ENCODE data around the gene NPR3. TPM values are rescaled to one million over a fixed set of nuclear protein-coding genes. Genes with fewer than 3 reads are reported as not detected.

Gene NPR3
- total RNA-seq, 2 donors from 2014 or later = 25.7 to 34.3 TPM

DNA sequence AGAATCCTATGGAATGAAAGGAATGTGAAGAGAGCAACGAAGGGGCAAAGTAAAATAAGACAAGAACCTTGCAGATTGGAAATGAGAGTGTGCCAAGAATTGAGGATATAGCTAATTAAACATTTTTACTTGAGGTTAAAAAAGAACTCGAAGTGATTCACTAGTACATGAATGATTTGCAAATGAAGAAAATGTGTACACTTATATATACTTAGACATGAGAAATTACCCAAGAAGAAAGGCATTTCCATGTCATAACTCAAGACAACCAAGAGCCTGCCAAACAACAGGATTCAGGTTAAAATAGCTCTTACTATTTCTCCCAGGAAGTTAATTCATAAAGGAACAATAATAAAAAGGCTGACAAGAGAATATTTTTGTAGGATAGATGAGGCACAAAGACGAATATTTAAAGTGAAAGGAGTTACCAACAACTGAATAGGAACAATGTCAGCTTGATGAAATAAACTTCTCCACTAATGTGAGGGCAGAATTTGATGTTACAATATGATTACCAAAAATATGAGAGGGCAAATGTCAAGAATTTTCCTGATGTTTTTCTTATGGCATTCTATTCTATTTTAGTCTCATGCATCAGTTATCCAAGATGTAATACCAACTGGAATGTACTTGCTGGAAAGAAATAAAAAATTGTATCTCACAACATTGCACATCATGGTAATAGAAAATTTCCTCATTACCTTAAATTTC is 18.9 kb upstream of the NPR3 start:
- H3K27me3 ChIP-seq (replicated peaks; ENCODE audit: insufficient read depth) = no peaks in the 10 kb centered on the region
- H3K4me3 ChIP-seq = peak overlapping the region; percentile 6
- no peak for DNase-seq (ENCODE audit: low spot score)
- peaks cover 15 to 41% of the 10 kb centered on the region in 2 donors for H3K4me1 ChIP-seq (ENCODE audit: control insufficient read depth in 1 of 2, low read depth in 2 of 2)
- TF ChIP-seq, protein P1, sequence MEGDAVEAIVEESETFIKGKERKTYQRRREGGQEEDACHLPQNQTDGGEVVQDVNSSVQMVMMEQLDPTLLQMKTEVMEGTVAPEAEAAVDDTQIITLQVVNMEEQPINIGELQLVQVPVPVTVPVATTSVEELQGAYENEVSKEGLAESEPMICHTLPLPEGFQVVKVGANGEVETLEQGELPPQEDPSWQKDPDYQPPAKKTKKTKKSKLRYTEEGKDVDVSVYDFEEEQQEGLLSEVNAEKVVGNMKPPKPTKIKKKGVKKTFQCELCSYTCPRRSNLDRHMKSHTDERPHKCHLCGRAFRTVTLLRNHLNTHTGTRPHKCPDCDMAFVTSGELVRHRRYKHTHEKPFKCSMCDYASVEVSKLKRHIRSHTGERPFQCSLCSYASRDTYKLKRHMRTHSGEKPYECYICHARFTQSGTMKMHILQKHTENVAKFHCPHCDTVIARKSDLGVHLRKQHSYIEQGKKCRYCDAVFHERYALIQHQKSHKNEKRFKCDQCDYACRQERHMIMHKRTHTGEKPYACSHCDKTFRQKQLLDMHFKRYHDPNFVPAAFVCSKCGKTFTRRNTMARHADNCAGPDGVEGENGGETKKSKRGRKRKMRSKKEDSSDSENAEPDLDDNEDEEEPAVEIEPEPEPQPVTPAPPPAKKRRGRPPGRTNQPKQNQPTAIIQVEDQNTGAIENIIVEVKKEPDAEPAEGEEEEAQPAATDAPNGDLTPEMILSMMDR (IDR thresholded peaks at IDR 0.05) = no peak
- H3K9me3 ChIP-seq = no peaks in the 10 kb centered on the region
- H3K27ac ChIP-seq = peak overlapping the region; percentile 64 to 82
- peak; percentile 72 for ATAC-seq (ENCODE audit: insufficient number of reproducible peaks, low FRiP score, low read depth)
- H3K36me3 ChIP-seq = no peaks in the 10 kb centered on the region

DNA sequence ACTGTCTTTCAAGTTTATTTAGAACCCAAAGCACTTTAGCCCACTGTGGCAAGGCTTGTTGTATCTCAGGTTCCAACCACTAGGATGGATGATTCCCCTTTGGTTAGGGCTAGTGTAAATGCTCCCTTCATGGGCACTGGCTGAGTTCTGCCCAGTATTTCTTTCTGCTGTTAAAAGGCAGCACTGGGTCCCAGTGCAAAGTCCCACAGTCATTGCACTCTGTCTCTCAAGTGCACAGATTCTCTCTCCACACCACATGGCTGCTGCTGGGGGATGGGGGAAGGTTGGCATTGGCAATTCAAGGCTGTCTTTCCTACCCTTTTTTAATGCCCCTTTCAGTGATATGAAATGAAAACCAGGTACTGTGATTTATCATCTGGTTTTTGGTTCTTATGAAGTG is 7.2 kb upstream of the NPR3 start:
- DNase-seq (ENCODE audit: low spot score) (no peak), ATAC-seq (ENCODE audit: insufficient number of reproducible peaks, low FRiP score, low read depth) (no peak)
- Histone ChIP-seq H3K27ac (no peak overlapping the region), H3K27me3 (replicated peaks; ENCODE audit: insufficient read depth) (no peaks in the 10 kb centered on the region), H3K9me3 (no peaks in the 10 kb centered on the region), H3K36me3 (no peaks in the 10 kb centered on the region), H3K4me1 (ENCODE audit: control insufficient read depth in 1 of 2, low read depth in 2 of 2) (peaks cover 0 to 4% of the 10 kb centered on the region in 2 donors), H3K4me3 (no peak overlapping the region)
- TF ChIP-seq, protein P1 (IDR thresholded peaks at IDR 0.05) = no peak

DNA sequence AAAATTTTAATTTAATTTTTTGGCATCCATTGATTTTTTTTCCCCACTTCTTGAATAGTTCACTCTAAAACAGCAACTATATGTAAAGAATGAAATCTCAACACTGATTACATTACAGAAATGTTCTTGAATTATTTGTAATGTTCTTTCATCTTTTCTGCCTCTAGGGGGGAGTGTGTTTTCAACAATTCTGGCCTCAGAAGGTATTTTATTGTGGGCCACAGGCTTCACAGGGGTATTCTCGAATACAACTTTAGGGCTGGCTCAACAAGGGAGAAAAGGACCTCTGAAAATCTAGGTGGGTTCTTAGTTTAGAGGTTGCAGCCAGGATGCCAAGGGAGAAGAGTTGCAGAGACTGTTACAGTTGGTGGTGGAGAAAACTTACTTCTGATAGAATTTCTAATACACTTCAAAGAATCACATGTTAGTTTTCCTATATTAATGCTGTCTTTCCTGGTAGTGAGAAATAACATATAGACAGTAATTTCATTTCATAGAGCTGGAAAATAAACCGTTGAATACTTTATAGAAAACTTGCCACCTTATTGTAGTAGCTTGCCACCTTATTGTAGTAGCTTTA is 3.6 kb upstream of the NPR3 start:
- TF ChIP-seq, protein P1 (IDR thresholded peaks at IDR 0.05) = peak; percentile 55

DNA sequence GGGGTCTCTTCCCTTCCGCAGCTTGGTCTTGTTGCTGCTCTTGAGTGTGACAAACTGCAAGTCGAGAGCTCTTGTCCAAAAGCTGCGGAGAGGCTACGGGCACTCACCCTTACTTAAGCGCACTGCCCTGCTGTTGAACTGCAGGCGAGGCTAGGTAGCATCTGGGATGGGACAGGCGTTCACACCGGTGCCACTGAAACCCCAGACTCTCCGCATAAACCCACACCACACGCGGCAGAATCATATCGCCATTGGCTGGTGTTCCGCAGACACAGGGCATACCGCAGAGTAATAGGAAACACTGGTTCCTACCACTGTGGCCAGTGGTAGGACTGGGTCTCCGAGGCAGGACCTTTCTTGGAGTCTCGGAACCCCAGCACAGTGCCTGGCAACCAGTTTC is 2.2 kb upstream of the NPR3 start:
- Histone ChIP-seq H3K36me3 (no peaks in the 10 kb centered on the region), H3K27ac (peak overlapping the region; percentile 89), H3K27me3 (replicated peaks; ENCODE audit: insufficient read depth) (no peaks in the 10 kb centered on the region), H3K4me3 (no peak overlapping the region), H3K4me1 (ENCODE audit: control insufficient read depth in 1 of 2, low read depth in 2 of 2) (peaks cover 3 to 11% of the 10 kb centered on the region in 2 donors), H3K9me3 (no peaks in the 10 kb centered on the region)
- TF ChIP-seq, protein P1 (IDR thresholded peaks at IDR 0.05) = no peak
- DNase-seq (ENCODE audit: low spot score) = no peak
- no peak for ATAC-seq (ENCODE audit: insufficient number of reproducible peaks, low FRiP score, low read depth)

More for the DNA sequence above, 3.6 kb upstream of the NPR3 start:
- no peak for ATAC-seq (ENCODE audit: insufficient number of reproducible peaks, low FRiP score, low read depth)
- Histone ChIP-seq H3K4me1 (ENCODE audit: control insufficient read depth in 1 of 2, low read depth in 2 of 2) (peaks cover 3 to 11% of the 10 kb centered on the region in 2 donors), H3K9me3 (no peaks in the 10 kb centered on the region), H3K27ac (no peak overlapping the region), H3K36me3 (no peaks in the 10 kb centered on the region), H3K4me3 (no peak overlapping the region), H3K27me3 (replicated peaks; ENCODE audit: insufficient read depth) (no peaks in the 10 kb centered on the region)
- DNase-seq (ENCODE audit: low spot score) = no peak

DNA sequence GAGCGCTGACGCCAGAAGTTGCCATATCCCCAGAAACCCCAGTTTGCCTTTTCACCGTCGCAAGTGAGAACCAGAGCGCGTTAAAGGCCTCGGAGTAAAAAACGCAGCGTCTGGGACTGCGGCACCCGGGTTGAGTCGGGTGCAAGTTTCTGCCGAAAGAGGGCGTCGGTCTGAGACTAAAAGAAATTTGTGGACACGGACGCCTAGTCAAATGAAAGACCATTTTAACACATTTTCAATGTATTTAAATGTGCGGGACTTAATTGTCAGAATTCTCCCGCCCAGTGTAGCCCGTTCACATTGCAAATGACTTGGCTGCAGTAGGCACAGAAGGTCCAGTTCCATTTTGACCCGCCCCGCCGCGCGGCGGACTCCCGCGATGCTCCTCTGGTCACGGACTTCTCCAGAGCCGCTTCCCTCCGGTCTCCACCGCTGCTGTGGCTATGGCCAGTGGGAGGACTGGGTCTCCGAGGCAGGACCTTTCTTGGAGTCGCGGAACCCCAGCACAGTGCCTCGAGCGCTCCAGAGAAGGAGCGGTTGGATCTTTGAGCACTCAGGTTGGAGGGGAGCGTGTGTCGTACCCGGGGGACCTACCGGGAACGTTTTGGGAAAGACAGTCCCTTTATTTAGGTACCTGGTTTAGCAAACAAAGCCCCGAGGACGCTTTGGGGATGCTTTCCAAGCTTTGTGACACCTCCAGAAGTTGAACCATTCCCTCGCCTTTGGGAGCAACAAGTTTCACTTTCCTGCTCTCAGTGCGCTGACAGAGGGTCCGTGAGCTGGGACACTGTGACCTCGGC is 1.2 kb upstream of the NPR3 start:
- Histone ChIP-seq H3K27me3 (replicated peaks; ENCODE audit: insufficient read depth) (no peaks in the 10 kb centered on the region), H3K36me3 (no peaks in the 10 kb centered on the region), H3K4me1 (ENCODE audit: control insufficient read depth in 1 of 2, low read depth in 2 of 2) (peaks cover 3 to 16% of the 10 kb centered on the region in 2 donors), H3K27ac (peak overlapping the region; percentile 89), H3K4me3 (peak overlapping the region; percentile 91), H3K9me3 (no peaks in the 10 kb centered on the region)
- TF ChIP-seq, protein P1 (IDR thresholded peaks at IDR 0.05) = peak; percentile 66
- peak; percentile 41 for ATAC-seq (ENCODE audit: insufficient number of reproducible peaks, low FRiP score, low read depth)
- peak; percentile 40 for DNase-seq (ENCODE audit: low spot score)

Measured in thoracic aorta (tissue), 2 donors.